Endometrial microvascular endothelial cells (primary cell): Measurements from ENCODE around the gene UBE2J2. TPM values are rescaled to one million over a fixed set of nuclear protein-coding genes. Genes with fewer than 3 reads are reported as not detected.

ENCODE experiments used
- in situ Hi-C: cut with HindIII; loops from 2 replicates; pipeline ENCODE4 v1.10.0; 2017; ENCODE audit warnings: low sequenced_read_pairs, low pct_unique_long_range_greater_than_20kb; ENCODE audit errors: inconsistent ontology term
- total RNA-seq: library from RNA; depleted of rRNA; stranded (reverse); fragments of >200 nt; gene quantifications from one replicate; pipeline ENCODE4 v1.2.3, GENCODE V29; 2015; ENCODE audit errors: inconsistent ontology term

UBE2J2 gene
- total RNA-seq, 1 donor from 2014 or later, result 47.6 TPM

GRCh38 chr1:1208713-1209433 lies 64.8 kb downstream of the UBE2J2 start:
- in situ Hi-C loops, result no loop called here

- in situ Hi-C loops, result no loop called here
Measured at GRCh38 chr1:1207571-1207892, 66.1 kb downstream of the UBE2J2 start.

GRCh38 chr1:1206966-1207531 lies 66.6 kb downstream of the UBE2J2 start:
- in situ Hi-C loops, result no loop called here

- in situ Hi-C loops, result no loop called here
Measured at GRCh38 chr1:1206376-1206965, 67.2 kb downstream of the UBE2J2 start, which contains the start of gene TNFRSF18. Gene TNFRSF18, minus strand, starts transcription at chr1:1206592. Its CDS starts 21 bp downstream, at chr1:1206571.

GRCh38 chr1:1205769-1206375 lies 67.8 kb downstream of the UBE2J2 start:
- in situ Hi-C loops, result no loop called here

- in situ Hi-C loops, result no loop called here
Measured at GRCh38 chr1:1204998-1205768, 68.5 kb downstream of the UBE2J2 start.

GRCh38 chr1:1204425-1204920 lies 69.2 kb downstream of the UBE2J2 start:
- in situ Hi-C loops, result no loop called here

Other genes with a start within 250 kb of the UBE2J2 start
- gene RNF223, start 199.5 kb downstream of the UBE2J2 start, total RNA-seq, result not detected
- 22.3 TPM for gene C1orf159, start 157.8 kb downstream of the UBE2J2 start, total RNA-seq
- not detected for gene TTLL10, start 100.0 kb downstream of the UBE2J2 start, total RNA-seq
- not detected for gene TNFRSF18, start 67.3 kb downstream of the UBE2J2 start, total RNA-seq
- not detected for gene TNFRSF4, start 59.7 kb downstream of the UBE2J2 start, total RNA-seq
- 186 TPM for gene SDF4, start 41.9 kb downstream of the UBE2J2 start, total RNA-seq
- gene B3GALT6, start 41.6 kb downstream of the UBE2J2 start, total RNA-seq, result 23.9 TPM
- not detected for gene C1QTNF12, start 27.1 kb downstream of the UBE2J2 start, total RNA-seq
- under 0.01 TPM for gene SCNN1D, start 6.6 kb upstream of the UBE2J2 start, total RNA-seq
- 28.7 TPM for gene ACAP3, start 34.1 kb upstream of the UBE2J2 start, total RNA-seq
- gene PUSL1, start 34.7 kb upstream of the UBE2J2 start, total RNA-seq, result 21.4 TPM
- gene INTS11, start 50.8 kb upstream of the UBE2J2 start, total RNA-seq, result 99.3 TPM
- 31.2 TPM for gene CPTP, start 50.9 kb upstream of the UBE2J2 start, total RNA-seq
- under 0.01 TPM for gene TAS1R3, start 57.4 kb upstream of the UBE2J2 start, total RNA-seq
- gene DVL1, start 75.6 kb upstream of the UBE2J2 start, total RNA-seq, result 41.8 TPM
- gene MXRA8, start 84.7 kb upstream of the UBE2J2 start, total RNA-seq, result 4.0 TPM
- gene AURKAIP1, start 101.4 kb upstream of the UBE2J2 start, total RNA-seq, result 153 TPM
- 85.4 TPM for gene CCNL2, start 125.5 kb upstream of the UBE2J2 start, total RNA-seq
- 180 TPM for gene MRPL20, start 133.4 kb upstream of the UBE2J2 start, total RNA-seq
- gene ANKRD65, start 147.4 kb upstream of the UBE2J2 start, total RNA-seq, result 2.0 TPM
- 27.5 TPM for gene VWA1, start 161.8 kb upstream of the UBE2J2 start, total RNA-seq
- gene ATAD3C, start 175.8 kb upstream of the UBE2J2 start, total RNA-seq, result under 0.01 TPM
- 34.4 TPM for gene ATAD3B, start 197.9 kb upstream of the UBE2J2 start, total RNA-seq
- 67.8 TPM for gene ATAD3A, start 238.3 kb upstream of the UBE2J2 start, total RNA-seq